ENCODE measurements around the gene RTP4.
A peak's percentile ranks its signal among the peaks of the same experiment; 100 is the strongest.

The RTP4 gene

DNA sequence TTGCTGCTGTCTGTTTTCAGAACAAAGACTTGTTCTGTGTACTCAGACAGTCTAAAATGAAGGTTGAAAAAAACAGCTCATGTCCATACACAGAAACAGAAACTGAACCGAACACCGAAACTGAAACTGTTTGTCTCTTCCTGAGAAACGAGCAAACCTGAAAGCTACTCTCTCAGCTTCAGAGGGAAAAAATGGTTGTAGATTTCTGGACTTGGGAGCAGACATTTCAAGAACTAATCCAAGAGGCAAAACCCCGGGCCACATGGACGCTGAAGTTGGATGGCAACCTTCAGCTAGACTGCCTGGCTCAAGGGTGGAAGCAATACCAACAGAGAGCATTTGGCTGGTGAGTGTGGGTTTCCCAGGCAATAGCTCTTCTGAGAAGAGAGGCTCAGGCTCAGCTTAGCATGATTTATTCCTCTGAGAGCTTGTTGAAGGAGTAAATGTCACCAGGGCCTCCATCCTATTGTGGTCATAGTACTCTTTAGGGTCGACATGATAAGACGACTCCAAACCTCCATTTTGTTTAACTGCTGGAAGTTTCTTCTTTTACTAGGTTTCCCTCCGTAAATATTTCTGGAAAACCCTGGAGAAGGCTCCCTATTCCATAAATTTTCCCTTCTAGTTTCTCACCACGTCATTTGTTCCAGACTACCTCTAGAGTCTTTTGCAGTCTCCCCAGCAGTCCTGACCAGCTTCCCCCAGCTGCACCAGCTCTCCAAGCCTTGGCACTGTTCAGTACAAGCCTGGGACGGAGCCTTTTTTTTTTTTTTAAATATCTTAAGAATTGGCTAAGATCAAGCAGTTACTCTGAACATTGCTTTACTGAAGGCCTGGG, at the start of gene RTP4:
Gene RTP4 (plus strand): TSS at position 135 of the 838 bp plus-strand sequence. CDS start 57 bp downstream, at position 192.
- peak; percentile 4 for DNase-seq (ENCODE audit: low read depth)

DNA sequence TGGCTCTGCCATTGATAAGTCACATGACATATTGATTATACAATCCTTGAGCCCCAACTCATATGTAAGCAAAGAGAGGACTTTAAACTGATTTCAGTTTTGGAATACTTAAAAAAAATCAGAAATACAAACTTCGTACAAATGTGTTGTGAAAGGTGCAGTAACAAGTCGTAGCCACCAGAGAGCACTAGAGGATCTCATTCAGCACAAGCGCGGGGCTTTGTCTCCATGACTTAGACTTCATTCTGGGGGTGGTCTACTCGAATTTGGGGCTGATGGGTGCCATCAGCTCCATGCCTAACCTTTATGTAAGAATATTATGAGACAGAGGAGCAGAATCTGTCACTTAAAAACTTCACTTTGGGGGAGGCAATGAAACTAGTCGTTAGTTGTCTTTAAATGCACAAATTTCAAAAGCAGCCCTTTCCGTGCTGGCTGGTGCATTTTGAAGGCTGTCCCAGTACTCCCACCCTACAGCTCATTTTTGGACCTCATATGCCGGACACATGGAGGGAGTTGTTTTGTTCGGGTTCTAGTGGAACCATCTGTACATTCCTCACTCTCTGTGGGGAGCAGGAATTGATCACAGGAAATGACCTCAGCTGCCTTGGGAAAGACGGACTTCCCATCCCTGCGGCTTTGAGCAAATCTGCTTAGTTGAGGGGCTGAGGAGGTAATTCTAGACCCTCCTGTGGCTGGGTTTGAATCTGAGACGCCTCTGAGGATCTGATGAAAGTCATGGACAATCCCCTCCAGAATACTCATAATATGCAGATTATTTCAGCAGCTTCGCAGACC, 49.2 kb upstream of the RTP4 start:
- DNase-seq (ENCODE audit: low read depth): peak; percentile 12

GRCh38 chr3:187319699-187320302, 48.4 kb upstream of the RTP4 start:
- DNase-seq (ENCODE audit: low read depth): peak; percentile 34

GRCh38 chr3:187321766-187322165, 46.4 kb upstream of the RTP4 start:
- DNase-seq (ENCODE audit: low read depth): no peak

- DNase-seq (ENCODE audit: low read depth): no peak
Observed at GRCh38 chr3:187322291-187322690, 45.9 kb upstream of the RTP4 start.

- no peak for DNase-seq (ENCODE audit: low read depth)
Observed at GRCh38 chr3:187323091-187323490, 45.1 kb upstream of the RTP4 start.

DNA sequence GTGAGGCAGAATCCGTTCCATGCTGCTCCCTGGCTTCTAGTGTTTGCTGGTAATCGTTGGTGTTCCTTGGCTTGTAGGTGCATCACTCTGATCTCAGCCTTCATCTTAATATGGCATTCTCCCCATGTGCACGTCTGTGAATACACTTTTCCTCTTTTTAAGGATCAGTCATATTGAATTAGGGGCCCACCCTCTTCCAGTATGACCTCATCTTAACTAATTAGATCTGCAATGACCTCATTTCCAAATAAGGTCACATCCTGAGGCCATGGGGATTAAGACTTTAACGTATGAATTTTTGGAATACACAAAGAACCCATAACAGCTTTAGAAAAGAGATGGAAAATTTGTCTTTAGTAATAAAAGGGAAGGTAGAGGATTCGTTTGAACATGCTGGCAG, 42.6 kb upstream of the RTP4 start:
- no peak for DNase-seq (ENCODE audit: low read depth)

GRCh38 chr3:187327845-187328244, 40.3 kb upstream of the RTP4 start:
- DNase-seq (ENCODE audit: low read depth): no peak

DNA sequence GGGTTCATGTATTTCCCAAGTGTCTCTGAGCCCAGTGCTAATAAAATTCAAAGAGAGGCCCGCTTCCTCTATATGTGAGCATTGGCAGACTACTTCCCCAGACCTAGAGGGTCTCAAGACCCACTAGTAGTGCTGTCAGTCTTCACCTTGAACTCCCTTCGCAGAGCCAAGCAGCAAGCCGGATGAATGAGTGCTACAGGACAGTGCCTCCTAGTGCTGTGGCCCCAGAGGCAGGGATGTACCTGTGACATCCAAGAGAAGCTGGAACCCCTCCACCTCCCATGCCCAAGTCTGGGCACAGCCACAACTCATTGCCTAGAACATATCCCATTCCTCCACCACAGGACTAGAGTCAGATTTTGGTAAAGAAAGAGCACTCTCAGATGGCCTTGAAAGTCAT, 39.5 kb upstream of the RTP4 start:
- DNase-seq (ENCODE audit: low read depth): no peak

- DNase-seq (ENCODE audit: low read depth): no peak
Observed at GRCh38 chr3:187334904-187335303, 33.3 kb upstream of the RTP4 start.

DNA sequence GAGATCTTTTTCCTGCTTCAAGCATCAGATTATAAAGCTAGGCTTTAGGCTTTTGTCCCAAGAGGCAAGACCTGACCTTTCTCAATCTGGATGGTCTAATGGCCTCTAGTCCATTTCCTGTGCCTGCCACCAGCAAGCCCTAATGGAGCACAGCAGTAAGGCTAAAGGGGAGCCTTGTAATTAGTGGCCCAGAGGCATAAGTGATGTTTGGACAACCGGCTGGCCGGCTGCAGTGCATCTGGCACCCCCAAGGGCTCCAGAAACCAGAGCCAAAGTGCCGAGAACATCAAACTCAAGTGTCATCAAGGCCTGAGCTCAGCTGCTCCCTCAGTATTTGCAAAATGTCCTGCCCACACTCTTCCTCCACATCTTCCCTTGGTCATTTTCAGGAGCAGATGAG, 31.9 kb upstream of the RTP4 start:
- DNase-seq (ENCODE audit: low read depth): no peak

GRCh38 chr3:187340578-187340977, 27.6 kb upstream of the RTP4 start:
- DNase-seq (ENCODE audit: low read depth): no peak

- no peak for DNase-seq (ENCODE audit: low read depth)
Observed at GRCh38 chr3:187342255-187342654, 25.9 kb upstream of the RTP4 start.

DNA sequence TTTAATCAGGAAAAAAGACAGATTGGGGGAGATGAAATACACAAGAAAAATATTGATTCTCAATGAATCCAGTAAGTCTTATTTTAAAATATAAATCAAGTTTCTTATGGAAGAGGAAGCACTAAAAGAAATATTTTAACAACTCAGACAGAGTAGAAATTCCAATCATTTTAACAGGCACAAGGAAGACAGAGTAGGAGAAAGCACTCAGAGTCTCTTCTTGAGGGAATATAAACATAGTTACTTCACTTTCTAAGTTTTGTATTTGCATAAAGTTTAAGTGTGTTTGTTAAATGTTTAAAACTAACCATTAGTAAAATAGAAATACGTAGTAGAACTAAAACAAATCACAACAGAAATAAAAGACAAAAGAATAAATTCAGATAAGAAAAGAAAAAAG, 24.5 kb upstream of the RTP4 start:
- no peak for DNase-seq (ENCODE audit: low read depth)

- DNase-seq (ENCODE audit: low read depth): no peak
Observed at GRCh38 chr3:187352581-187353575, 15.3 kb upstream of the RTP4 start.

DNA sequence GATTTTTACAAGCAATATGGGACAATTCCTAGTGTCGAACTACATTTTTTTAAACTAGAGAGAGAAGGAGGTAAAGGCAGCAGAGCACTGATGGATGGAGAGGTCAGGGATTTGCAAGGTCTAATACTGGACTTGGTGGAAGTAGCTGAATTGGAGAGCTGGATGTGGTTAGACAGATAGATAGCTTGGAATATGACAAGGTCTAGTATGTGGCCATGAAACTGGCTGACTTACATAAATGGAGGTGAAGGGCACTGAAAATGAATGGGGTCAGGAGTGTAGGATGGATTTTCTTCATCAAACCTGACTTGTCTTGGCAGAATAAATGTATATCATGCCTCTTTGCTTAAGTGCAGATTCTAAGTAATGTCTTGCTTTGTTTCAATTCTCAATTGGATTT, 10.1 kb upstream of the RTP4 start:
- no peak for DNase-seq (ENCODE audit: low read depth)

DNA sequence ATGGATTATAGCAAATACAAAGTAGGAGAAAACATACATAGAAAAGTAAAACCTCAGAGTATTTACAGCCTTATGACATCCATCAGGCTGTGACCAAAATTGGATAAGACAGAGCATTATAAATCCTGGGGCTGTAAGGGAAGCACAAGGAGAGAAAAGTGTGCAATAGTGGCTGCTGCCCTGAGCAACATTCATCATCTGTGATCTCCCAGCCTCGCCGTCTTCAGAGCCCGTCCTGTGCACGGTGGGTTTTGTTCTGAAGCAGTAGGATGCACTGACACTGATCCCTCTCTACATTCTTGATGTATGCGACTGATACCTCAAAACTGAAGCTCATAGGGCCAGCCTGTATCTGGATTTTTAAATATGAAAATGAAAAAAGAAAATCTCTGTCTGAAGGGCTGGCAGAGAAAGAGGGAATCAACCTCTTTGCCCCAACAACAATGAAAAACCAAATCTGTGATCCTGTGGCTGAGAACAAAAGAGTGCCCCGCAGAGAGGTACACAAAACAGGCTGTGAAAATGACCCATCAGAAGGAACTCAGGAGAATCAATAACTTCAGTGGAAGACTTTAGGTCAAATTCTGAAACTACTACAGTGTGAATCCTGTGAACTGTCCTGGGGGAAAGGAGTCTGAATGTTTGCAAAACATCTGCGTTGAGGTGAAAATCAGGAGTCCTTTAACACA, 8.2 kb upstream of the RTP4 start:
- DNase-seq (ENCODE audit: low read depth): no peak

DNA sequence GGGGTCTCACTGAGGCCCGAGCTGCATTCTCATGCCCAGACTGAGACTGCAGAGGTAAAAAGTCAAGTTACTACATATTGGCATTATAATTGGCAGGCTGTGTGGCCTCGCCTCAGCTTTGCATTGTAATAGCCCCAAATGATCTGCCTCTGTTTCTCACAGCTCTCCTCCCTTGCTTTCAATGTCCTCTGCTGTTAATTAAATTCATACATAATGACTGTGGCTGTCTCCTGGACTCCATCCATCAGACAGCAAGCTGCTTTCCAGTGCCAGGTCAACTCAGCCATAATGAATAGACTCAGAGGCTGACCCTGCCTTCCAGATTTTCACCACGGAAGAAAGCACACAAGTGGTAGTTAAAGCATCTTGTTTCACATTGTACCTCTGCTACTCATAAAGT, 7.6 kb upstream of the RTP4 start:
- no peak for DNase-seq (ENCODE audit: low read depth)

DNA sequence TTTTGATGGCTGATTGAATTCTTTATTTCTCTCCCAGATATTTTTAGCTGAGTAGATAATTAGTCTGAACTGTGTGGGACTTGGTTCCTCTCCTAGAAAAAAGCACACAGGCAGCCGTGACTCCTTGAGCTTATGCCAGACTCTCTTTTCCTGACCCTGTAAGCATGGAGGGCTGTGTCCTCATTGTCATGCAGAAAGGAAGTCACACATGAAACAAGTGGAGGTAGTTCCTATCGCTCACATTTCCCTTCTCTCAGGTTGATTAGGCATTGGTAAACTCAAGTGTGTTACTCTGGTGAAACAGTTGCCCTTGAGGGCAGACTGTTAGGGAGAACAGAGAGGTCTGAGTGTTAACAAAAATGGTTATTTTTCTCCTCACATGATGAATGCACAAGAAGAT, 6.3 kb upstream of the RTP4 start:
- DNase-seq (ENCODE audit: low read depth): no peak

DNA sequence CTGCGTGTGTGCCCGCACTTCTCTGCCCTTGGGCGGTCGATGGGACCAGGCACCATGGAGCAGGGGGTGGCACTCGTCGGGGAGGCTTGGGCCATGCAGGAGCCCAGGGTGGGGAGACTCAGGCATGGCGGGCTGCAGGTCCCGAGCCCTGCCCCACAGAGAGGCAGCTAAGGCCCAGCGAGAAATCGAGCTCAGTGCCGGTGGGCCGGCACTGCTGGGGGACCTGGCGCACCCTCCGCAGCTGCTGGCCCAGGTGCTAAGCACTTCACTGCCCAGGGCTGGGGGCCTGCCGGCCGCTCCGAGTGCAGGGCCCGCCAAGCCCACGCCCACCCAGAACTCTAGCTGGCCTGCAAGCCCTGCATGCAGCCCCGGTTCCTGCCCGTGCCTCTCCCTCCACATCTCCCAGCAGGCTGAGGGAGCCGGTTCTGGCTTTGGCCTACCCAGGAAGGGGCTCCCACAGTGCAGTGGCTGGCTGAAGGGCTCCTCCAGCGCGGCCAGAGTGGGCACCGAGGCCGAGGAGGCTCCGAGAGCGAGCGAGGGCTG, 553 bp upstream of the RTP4 start:
- DNase-seq (ENCODE audit: low read depth): no peak

- DNase-seq (ENCODE audit: low read depth): no peak
Observed at GRCh38 chr3:187369089-187369447, 883 bp downstream of the RTP4 start.

Data from stimulated activated CD8-positive, alpha-beta memory T cell treated with anti-CD3 and anti-CD28 coated beads, Interleukin-15, amount 100 ng/mL, for 1 hour (primary cell).